HuH-7 (cell line): ENCODE measurements around the gene TMEM208.

Experiments
- DNase-seq: peaks from one replicate; pipeline ENCODE4 v3.0.0; 2011; ENCODE audit warnings: low spot score

The TMEM208 gene

DNA sequence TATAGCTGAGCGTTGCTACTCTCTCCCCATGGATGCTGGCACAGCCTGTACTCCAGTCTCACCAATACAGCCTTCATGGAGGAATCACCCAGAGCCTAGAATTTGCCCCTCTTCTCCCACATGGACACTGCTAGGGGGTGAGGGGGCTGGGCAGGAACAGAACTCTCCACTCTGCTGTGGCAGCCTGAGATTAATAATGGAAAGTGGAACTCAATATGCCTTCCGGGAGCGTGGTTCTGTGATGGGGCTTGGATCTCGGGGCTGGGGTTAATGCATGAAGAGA, 23.1 kb downstream of the TMEM208 start:
- no peak for DNase-seq

DNA sequence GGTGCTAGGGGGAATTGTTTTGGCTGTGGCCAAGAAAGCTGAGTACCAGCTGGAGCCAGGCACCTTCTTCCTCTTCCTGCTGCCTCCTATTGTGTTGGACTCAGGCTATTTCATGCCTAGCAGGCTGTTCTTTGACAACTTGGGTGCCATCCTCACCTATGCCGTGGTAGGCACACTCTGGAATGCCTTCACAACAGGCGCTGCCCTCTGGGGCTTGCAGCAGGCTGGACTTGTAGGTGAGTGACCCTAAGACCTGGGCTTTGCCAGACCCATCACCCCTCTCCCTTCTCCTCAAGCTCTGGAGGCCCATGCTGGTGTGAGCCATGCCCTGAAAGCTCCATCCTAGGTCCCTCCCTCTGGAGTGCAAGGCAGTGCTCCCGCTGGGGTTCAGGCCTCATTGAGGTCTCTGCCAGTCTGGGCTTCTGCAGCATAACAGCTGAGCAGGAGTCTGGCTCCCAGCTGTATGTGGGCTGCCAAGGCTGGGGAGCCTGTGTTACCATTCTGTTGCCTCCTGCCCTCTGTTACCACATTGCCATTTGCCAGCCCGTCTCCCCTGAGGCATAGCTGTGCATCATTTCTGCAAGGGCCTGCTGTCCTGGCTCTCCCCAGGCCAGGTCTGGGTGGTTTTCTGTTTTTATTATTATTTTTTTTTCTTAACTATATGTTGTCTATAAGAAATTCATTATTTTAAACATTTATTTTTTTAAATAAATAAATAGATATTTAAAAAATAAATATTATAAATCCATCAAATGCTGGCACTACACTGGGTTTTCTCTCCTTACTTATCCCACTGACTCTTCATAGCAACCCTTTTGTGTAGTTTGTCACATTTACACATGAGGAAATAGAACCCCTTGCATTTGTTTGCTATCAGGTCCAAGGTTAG, 25.9 kb downstream of the TMEM208 start:
- no peak for DNase-seq

DNA sequence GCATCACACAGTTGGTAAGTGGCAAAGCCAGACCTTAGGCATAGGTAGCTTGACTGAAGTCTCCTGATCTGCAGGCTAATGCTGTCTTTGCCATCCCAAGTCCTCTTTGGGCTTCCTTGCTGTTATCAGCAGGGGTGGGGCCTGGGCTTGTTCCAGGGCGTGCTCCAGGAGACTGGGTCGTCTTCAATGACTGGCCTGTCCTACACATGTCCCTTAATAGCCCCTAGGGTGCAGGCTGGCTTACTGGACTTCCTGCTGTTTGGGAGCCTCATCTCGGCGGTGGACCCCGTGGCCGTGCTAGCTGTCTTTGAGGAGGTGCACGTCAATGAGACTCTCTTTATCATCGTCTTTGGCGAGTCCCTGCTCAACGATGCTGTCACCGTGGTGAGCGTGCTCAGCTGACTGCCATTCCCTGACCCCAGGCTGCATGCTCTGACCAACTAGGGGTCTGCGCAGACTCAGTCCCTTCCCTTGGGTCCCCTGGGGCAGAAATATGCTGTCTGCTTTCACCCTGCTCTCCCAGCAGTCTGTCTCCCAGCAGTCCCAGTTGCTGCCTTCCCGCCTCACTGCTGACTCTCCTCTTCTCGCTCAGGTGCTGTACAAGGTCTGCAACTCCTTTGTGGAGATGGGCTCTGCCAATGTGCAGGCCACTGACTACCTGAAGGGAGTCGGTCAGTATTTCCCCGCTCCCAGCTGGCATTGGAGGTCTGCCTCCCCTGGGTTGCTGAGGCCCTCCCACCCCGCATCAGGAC, 28.0 kb downstream of the TMEM208 start:
- no peak for DNase-seq

DNA sequence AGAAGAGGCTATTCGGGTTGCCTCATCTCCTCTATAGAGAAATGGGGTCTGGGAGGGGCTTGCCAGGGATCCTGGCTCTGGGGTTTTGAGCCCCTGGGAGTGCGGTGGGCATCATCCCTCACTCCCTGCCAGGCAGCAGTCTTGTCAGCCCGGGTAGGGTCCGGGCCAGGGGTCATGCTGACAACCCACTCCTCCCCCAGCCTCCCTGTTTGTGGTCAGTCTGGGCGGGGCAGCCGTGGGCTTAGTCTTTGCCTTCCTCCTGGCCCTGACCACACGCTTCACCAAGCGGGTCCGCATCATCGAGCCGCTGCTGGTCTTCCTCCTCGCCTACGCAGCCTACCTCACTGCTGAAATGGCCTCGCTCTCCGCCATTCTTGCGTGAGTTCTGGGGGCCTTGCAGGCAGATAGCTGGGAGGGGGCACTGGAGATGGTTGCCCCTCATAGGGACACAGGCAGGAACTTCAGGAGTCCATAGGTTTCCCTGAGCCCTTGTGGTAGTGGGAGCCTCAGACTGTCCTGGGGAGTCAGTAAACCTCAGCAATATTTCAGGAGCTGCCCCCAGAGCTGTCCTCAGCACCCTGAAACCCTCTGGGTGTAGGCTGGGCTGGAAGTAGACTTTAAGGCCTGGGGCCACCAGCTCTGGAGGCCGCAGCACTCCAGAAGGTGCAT, 28.8 kb downstream of the TMEM208 start:
- no peak for DNase-seq

DNA sequence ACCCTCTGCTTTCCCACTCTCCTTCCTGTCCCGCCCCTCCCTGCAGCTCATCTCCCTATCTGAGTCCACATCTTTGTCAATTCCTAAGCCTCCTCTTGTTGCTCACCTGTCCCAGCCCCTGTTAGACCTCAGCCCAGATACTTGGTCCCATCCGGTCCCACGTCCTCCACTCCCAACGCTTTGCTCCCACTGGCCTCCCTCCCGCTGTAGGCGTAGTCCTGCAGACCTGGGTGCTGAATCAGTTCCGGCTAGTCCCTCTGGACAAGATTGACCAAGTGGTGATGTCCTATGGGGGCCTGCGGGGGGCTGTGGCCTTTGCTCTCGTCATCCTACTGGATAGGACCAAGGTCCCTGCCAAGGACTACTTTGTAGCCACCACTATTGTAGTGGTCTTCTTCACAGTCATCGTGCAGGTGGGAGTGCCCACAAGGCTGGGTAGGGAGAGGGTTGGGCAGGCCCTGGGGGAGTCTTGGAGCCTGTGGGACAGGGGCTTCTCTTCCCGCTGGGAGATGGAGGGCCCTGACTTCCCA, 29.8 kb downstream of the TMEM208 start:
- DNase-seq = no peak

DNA sequence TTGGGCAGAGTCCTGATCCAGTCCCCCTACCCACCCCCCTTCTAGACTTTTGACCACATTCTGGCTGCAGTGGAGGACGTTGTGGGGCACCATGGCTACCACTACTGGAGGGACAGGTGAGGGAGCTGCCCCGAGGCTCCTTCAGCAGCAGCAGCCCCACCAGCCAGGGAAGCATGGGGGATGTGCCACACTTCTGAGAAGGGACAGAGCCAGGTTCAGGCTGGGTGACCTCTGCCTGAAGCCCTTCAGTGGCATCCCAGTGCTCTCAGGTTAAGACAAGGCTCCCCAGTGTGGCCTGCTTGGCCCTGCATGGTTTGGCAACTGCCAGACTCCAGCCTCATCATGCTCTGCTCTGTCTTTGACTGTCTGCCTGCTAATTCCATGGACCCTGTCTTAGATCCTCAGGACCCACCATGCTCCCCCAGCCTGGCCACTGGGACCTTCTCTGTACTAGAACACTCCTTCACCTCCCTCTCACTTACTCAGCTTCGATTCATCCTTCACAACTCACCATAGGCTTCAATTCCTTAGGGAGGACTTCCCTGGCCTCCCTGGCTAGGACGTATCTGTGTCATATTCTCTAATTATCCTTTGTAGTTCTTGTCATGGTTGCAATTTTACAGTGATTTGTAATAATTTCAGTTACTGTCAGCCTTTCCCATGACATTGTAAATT, 30.7 kb downstream of the TMEM208 start:
- DNase-seq = no peak

DNA sequence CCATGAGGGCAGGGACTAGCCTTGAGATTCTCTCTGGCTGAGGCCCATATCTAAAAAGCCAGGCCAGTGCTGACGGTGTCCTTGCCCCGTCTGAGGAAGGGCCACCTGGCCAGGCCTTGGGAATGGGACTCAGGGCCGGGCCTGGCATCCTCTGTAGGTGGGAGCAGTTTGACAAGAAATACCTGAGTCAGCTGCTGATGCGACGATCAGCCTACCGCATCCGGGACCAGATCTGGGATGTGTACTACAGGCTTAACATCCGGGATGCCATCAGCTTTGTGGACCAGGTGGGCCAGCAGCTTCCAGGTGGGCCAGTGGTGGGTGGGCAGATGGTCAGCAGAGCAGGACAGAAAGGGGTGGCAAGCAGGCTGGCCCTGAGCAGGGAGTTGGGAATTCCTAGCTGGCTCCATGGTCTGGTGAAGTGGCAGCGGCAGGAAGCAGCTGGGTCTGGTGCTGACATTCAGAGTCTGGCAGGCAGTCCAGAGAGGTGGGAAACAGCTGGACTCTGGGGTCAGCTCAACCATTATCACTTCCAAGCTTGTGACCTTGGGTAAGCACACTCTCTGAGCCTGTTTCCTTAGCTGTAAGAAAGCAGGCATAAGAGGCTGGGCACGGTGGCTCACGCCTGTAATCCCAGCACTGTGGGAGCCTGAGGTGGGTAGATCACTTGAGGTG, 31.4 kb downstream of the TMEM208 start:
- no peak for DNase-seq

DNA sequence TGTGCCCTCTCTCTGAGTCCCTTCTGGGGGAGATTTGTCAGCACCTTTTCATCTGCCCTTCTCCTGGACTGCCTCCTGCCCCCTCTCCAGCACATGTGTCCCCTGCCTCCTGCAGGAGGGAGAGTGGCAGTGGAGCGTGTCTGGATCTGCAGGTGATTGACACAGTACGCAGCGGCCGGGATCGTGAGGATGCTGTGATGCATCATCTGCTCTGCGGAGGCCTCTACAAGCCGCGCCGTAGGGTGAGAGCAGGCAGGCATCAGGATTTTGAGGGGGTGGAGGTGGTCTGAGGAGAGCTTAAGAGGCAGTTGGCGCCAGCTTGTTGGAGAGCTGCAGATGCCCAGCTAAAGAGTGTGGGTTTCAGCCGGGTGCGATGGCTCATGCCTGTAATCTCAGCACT, 32.8 kb downstream of the TMEM208 start:
- no peak for DNase-seq

DNA sequence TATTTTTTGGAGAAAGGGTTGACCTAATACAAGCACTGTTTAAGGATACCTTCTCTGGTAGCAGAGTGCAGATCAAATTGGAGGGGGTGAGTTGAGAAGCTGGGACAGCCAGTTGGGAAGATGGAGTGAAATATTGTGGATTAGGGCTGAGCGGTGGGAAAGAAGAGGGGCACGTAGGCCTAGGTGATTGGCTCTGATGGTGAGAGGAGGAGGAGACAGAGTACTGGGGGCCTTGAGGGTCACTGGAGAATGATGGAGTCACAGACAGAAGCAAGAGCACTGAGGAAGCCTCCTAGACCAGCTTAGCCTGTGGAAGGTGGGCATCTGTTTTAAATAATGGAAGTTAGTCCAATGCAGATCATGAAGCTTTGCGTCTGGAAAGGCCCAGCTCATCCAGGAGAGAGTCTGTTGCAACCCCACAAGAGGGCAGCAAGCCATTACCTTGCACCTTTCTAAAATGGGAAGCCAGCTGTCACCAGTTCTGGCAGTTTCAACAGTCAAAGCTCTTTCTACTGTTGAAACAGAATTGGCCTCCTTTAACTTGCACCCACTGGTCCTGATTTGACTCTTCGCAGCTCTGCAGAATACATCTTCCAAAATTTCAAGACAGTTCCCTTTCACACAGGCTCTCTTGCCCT, 33.6 kb downstream of the TMEM208 start:
- no peak for DNase-seq

DNA sequence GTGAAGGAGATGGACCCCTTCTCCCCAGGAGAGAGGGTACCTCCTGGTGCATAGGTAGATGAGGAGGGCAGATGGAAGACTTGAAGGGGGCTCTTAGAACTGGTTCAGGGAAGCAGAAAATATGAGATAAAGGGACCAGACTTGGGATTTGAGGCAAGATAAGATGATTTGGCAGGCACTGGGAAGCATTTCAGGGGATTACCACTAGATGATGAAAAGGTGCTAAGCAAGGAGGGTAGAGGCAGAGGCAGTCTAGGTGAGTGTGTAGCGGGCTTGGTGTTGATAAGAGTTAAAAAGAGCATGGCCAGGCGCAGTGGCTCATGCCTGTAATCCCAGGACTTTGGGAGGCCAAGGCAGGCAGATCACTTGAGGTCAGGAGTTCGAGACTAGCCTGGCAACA, 36.3 kb downstream of the TMEM208 start:
- DNase-seq = no peak

DNA sequence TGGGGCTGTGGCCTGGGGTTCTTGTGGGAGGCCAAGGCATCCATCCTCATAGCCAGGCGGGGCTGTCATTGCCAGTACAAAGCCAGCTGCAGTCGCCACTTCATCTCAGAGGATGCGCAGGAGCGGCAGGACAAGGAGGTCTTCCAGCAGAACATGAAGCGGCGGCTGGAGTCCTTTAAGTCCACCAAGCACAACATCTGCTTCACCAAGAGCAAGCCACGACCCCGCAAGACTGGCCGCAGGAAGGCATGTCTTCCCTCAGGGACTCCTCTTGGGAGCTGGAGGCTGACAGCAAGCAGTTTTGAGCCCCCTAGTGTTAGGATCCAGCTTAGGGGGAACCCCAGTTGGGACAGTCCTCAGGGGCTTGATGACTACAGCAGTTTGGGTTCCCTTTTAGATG, 37.3 kb downstream of the TMEM208 start:
- no peak for DNase-seq

DNA sequence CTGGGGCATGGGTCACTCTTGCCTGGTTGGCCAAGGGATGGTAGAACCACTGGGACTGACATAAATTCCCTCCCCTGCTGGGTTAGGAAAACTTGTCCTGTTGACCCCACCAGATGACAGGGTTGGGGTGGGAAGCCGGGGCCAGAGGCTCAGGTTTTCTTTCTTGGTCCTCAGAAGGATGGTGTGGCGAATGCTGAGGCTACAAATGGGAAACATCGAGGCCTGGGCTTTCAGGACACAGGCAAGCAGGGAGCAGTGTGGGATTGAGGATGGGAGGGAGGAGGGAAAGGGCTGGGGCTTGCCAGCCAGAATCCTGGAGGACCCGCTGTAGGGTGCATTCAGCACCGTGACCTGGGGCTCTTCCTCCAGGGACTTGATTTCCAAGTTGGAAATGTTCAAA, 37.9 kb downstream of the TMEM208 start:
- no peak for DNase-seq

DNA sequence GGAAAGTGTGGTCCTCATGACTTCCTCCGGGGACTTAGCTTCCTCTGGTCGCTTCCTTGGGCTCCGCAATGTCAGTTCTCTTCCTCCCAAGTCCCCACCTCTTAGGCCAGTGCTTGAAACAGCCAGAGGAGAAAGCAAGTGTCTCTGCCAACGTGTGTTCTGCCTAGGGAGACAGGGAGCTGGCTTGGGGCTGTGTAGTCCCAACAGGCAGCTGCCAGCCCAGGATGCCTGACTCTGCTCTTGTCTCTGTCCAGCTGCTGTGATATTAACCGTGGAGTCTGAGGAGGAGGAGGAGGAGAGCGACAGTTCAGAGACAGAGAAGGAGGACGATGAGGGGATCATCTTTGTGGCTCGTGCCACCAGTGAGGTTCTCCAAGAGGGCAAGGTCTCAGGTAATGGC, 38.9 kb downstream of the TMEM208 start:
- DNase-seq = no peak

DNA sequence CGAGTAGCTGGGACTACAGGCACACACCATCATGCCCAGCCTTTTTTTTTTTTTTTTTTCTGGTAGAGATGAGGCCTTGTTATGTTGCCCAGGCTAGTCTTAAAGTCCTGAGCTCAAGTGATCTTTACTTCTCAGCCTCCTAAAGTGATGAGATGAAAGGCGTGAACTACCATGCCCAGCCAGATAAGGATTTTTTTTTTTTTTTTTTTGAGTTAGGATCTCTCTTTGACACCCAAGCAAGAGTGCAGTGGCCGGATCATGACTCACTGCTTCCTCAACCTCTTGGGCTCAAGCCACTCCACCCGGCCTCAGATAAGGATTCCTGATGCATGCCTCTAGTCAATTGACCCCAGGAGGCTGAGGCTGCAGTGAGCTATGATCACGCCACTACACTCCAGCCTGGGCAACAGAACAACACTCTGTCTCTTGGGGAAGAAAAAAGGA, 41.2 kb downstream of the TMEM208 start:
- DNase-seq = no peak

DNA sequence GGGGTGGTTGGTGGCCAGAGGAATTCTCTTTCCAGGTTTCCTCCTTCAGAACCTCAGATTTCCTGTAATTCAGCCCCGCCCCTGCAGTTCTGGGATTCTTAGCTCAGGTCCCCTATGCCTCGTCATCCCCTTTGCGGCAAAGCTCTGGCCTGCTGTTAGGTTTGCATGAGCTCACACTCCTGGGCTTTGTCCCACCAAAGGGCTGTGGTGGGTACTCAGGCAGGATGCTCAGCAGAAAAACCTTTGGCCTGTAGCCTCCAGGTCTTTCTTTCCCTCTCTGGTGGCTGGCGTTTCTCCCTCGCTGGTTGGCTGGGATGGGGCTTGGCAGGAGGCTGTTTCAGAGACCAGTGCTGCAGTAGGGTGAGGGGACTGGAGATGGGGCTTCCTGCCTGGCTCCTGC, 42.8 kb downstream of the TMEM208 start:
- DNase-seq = no peak

DNA sequence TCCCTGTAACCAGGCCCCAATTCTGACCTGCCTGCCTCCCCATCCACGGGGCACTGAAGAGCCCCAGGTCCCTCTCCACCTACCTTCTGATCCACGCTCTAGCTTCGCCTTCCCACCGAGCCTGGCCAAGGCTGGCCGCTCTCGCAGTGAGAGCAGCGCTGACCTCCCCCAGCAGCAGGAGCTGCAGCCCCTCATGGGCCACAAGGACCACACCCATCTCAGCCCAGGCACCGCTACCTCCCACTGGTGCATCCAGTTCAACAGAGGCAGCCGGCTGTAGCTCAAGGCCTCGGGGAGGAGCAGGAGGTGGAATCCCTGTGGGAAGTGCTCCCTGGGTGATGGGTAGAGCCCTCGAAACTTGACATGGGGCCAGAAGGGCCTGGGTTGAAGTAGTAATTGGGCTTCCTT, 44.0 kb downstream of the TMEM208 start:
- no peak for DNase-seq

DNA sequence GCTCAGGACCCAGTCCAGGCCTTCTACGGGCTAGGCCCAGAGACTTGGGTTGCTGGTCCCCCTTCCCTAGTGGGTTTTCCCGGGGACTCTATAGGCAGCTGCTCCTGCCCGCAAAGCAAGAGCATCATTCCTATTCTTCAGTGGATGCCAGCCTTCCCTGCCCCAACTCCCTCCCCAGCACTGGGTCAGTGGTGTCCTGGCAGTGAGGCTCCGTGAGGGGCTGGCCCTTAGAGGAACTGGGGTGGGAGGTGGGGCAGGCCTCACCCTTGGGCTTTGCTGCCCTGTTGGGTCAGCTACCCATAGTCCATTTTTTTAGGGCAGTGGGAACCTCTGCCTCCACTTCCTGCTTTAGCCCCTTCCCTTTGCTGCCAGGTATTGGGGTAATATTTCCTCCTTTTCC, 44.5 kb downstream of the TMEM208 start:
- DNase-seq = no peak

DNA sequence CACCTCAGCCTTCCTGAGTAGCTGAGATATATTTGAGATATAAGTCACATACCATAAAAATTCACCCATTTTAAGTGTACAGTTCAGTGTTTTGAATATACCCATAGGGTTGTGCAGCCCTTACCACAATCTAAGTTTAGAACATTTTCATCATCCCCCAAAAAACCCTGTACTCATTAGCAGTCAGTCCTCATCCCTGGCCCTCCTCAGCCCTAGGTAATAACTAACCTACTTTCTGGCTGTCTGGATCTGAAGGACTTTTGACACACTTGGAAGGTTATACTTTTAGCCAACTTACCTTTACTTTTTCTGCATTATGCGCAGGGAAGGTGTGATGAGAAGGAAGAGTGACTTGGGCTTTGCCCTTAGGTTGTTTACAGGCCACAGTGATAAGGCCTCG, 48.4 kb downstream of the TMEM208 start:
- no peak for DNase-seq

DNA sequence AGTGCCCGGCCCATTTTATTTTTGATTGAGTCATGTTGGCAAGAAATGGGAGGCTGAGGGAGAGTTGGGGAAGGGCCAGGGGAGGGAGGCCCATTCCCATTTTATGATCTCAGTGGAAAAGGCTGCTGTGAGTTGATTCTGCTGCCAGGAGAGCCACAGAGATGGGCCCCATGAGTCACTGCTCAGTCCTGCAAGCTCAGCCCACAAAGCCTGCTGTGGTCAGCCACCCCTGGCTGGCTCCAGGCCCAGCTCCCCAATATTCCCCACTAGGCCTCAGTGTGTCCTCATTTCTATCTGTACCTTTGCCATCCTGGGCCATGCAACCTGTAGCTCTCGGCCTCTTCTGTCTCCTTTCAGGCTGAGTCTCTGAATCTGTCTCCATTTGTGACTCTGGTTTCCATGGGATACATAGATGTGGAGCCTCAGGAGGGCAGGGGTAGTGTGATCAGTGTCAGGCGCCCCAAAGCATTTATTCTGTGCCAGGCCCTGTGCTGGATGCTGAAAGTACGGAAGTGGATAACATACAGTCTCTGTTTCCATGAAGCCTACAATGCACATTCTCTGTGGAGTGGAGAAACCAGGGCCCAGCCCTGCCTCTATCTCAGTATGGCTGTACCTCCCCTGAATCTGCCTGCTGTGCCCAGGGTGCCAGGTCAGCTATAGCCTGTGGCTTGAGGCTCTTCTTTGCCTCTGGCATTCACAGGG, 50.5 kb downstream of the TMEM208 start:
- no peak for DNase-seq

DNA sequence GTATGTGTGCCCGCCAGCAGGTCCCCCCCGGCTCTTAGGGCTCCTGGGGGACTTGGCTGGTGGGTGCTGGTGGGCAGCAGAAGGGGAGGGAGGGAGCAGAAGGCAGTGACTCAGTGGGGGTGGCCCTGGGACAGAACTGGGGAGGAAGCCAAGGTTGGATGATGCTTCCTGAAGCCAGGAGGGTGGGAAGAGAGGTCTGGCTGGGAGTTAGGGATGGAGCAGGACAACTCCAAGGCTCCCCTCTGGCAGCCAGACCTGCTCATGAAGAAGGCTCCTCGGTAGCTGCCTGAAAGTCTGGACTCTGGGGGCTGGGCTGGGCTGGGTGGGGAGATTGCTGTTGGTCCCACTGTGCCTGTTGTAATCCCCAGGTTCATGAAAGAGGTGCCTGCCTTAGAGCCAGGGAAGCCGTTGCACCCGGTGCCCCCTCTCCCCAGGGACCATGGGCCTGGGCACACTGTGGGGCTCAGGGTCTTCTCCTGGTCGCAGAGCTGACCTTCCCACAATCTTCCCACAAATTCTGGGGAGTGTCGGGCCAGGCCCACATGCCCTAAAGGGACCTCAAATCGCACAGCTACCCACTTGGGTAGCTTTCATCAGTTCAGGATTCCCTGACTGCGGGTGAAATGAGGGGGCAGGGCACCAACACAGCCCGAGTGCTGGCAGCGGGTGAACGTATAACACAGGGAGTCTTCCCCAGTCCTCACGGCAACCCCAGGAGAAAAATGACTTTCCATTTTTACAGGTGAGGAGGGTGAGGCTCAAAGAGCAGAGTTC, 51.3 kb downstream of the TMEM208 start:
- DNase-seq = no peak
